PC-3 (cell line): ENCODE measurements around the gene SHANK3. TPM values are rescaled to one million over a fixed set of nuclear protein-coding genes. Genes with fewer than 3 reads are reported as not detected.
"Not testable (repeated sequence)": the region's sequence is repeated elsewhere in the genome, so short reads cannot be mapped to it uniquely, and the experiment has no call there.

Experiments
- ATAC-seq: fragments of 200-7000 bp; cut with Tn5 transposase; 2 replicates; pipeline ENCODE4 v1.9.1; 2020; ENCODE audit warnings: mild to moderate bottlenecking, moderate library complexity
- BruUV-seq: library from RNA; stranded (reverse); fragments of 400-500 nt; replicated peaks from 2 replicates; lab custom pipeline; 2021; lab: Mats Ljungman, UMichigan
- CTCF ChIA-PET: fragments of 300-600 bp; sonication (Branson Sonifier 250); formaldehyde crosslinking; loops from one replicate; lab custom pipeline; 2022; ENCODE audit warnings: antibody characterized with exemption; lab: Charles Lee
- POLR2A ChIA-PET: fragments of 300-600 bp; sonication (Branson Sonifier 250); formaldehyde crosslinking; loops from one replicate; lab custom pipeline; 2022; ENCODE audit warnings: antibody characterized with exemption; ENCODE audit not compliant: unreplicated experiment; lab: Charles Lee
- DNase-seq: peaks from one replicate; pipeline ENCODE4 v3.0.0-alpha.2; 2015
- H2AFZ ChIP-seq: fragments of 300-600 bp; sonication (generic); 2 replicates; pipeline ENCODE4 v1.6.0; 2016; ENCODE audit warnings: antibody characterized with exemption, low read length
- H3F3A ChIP-seq: fragments of 300-600 bp; sonication (generic); one replicate; pipeline ENCODE4 v1.6.0; 2017; ENCODE audit warnings: antibody characterized with exemption, low read length, control low read depth, mild to moderate bottlenecking; ENCODE audit not compliant: unreplicated experiment
- H3K27ac ChIP-seq: fragments of 300-600 bp; sonication (generic); 2 replicates; pipeline ENCODE4 v1.5.1; 2016; ENCODE audit warnings: mild to moderate bottlenecking, low read length
- H3K27me3 ChIP-seq: fragments of 300-600 bp; sonication (generic); 2 replicates; pipeline ENCODE4 v1.6.1; 2016; ENCODE audit warnings: low read length, mixed read lengths
- H3K36me3 ChIP-seq: fragments of 300-600 bp; sonication (generic); 2 replicates; pipeline ENCODE4 v1.6.1; 2016; ENCODE audit warnings: low read depth, mixed run types, low read length, mixed read lengths
- H3K4me1 ChIP-seq: fragments of 300-600 bp; sonication (generic); 2 replicates; pipeline ENCODE4 v1.5.1; 2016; ENCODE audit warnings: low read length; ENCODE audit not compliant: insufficient read depth
- H3K4me2 ChIP-seq: fragments of 300-600 bp; sonication (generic); 2 replicates; pipeline ENCODE4 v1.6.0; 2016; ENCODE audit warnings: low read length
- H3K4me3 ChIP-seq: fragments of 300-600 bp; sonication (generic); 2 replicates; pipeline ENCODE4 v1.5.1; 2016; ENCODE audit warnings: mild to moderate bottlenecking, low read length, mixed read lengths
- H3K79me2 ChIP-seq: fragments of 300-600 bp; sonication (generic); 2 replicates; pipeline ENCODE4 v1.6.1; 2017; ENCODE audit warnings: low read length, mixed read lengths
- H3K9ac ChIP-seq: fragments of 300-600 bp; sonication (generic); 2 replicates; pipeline ENCODE4 v1.6.0; 2016; ENCODE audit warnings: mild to moderate bottlenecking, low read length
- H3K9me2 ChIP-seq: fragments of 300-600 bp; sonication (generic); replicated peaks from 2 replicates; pipeline ENCODE4 v1.6.1; 2016; ENCODE audit warnings: mixed run types, low read length, mixed read lengths
- H3K9me3 ChIP-seq: fragments of 300-600 bp; sonication (generic); 2 replicates; pipeline ENCODE4 v1.6.1; 2016; ENCODE audit warnings: low read length, mixed read lengths
- H4K20me1 ChIP-seq: fragments of 300-600 bp; sonication (generic); 2 replicates; pipeline ENCODE4 v1.6.1; 2016; ENCODE audit warnings: low read length, mixed read lengths
- EZH2 ChIP-seq: fragments of 300-600 bp; sonication (generic); IDR thresholded peaks from one replicate; pipeline ENCODE4 v1.6.1; 2017; ENCODE audit warnings: antibody characterized with exemption, mild to moderate bottlenecking, low read length; ENCODE audit not compliant: unreplicated experiment
- EZH2phosphoT487 ChIP-seq: fragments of 300-600 bp; sonication (generic); IDR thresholded peaks from 2 replicates; pipeline ENCODE4 v1.6.1; 2018; ENCODE audit warnings: mild to moderate bottlenecking, antibody characterized with exemption, low read length, borderline replicate concordance
- intact Hi-C: fragments of 100-400 bp; cut with micrococcal nuclease; formaldehyde crosslinking; loops from 2 replicates; pipeline ENCODE4 v1.9.0; 2023
- total RNA-seq: library from RNA; depleted of rRNA; stranded (reverse); fragments of >200 nt; gene quantifications from 2 replicates; pipeline ENCODE4 v1.2.3, GENCODE V29; 2014
- TF ChIP-seq, protein P1 (sequence below): fragments of 300-600 bp; sonication (generic); conservative IDR thresholded peaks from 2 replicates; pipeline ENCODE4 v1.5.1; 2017; ENCODE audit warnings: antibody characterized with exemption, low read depth, mild to moderate bottlenecking, low read length

The SHANK3 gene
- total RNA-seq, 1 experiment from 2014 or later, result 3.7 TPM

DNA sequence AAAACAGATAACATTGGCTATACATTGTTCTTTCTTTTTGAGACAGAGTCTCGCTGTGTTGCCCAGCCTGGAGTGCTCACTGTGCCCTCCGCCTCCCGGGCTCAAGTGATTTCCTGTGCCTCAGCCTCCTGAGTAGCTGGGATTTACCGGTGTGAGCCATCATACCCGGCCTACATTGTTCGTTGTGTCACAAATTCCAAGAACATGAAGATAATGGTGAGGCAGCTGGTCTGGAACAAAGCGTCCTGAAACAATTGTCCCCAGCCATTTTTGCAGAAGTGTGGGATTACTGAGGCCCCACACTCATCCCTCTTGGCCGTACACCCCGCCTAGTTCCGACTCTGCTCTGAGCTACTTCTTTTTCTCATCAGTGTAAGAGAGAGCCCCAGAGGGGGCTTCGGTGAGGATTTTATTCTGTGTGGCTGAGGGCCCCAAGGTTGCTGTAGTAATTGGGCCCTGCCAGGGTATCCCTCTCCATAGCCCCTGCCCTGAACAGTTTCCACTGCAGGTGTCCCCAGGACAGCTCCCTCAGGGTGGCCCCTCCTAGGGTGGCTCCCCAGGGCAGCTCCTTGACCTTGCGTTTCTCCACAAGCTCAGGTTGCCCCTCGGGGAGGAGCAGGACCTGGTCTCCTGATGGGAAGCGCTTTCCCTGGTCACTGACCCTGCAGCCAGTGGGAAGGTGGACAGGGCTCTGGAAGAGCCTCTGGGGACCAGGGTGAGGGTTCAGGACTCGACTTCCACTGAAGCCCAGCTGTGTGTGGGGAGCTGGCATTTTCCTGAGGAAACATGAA, 31.6 kb upstream of the SHANK3 start:
- DNase-seq (no peak), ATAC-seq (no peak)
- H3K36me3 ChIP-seq, result no peaks in the 10 kb centered on the region
- no peak overlapping the region for H3K4me2 ChIP-seq
- H3K4me3 ChIP-seq, result no peak overlapping the region
- BruUV-seq, result no TSS peak
- H3K79me2 ChIP-seq, result no peaks in the 10 kb centered on the region
- ChIA-PET POLR2A (no interaction called here), CTCF (no interaction called here)
- H4K20me1 ChIP-seq, result no peaks in the 10 kb centered on the region
- peaks cover 25% of the 10 kb centered on the region for H3K27me3 ChIP-seq
- no peaks in the 10 kb centered on the region for H3K9me2 ChIP-seq
- H3K9me3 ChIP-seq, result no peaks in the 10 kb centered on the region
- no peak overlapping the region for H3K9ac ChIP-seq
- H3K27ac ChIP-seq, result no peak overlapping the region
- no peak for TF ChIP-seq EZH2
- no peak for TF ChIP-seq EZH2phosphoT487
- TF ChIP-seq, protein P1, sequence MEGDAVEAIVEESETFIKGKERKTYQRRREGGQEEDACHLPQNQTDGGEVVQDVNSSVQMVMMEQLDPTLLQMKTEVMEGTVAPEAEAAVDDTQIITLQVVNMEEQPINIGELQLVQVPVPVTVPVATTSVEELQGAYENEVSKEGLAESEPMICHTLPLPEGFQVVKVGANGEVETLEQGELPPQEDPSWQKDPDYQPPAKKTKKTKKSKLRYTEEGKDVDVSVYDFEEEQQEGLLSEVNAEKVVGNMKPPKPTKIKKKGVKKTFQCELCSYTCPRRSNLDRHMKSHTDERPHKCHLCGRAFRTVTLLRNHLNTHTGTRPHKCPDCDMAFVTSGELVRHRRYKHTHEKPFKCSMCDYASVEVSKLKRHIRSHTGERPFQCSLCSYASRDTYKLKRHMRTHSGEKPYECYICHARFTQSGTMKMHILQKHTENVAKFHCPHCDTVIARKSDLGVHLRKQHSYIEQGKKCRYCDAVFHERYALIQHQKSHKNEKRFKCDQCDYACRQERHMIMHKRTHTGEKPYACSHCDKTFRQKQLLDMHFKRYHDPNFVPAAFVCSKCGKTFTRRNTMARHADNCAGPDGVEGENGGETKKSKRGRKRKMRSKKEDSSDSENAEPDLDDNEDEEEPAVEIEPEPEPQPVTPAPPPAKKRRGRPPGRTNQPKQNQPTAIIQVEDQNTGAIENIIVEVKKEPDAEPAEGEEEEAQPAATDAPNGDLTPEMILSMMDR, result no peak
- H3K4me1 ChIP-seq, result no peaks in the 10 kb centered on the region
- intact Hi-C loops, result no loop called here
- H2AFZ ChIP-seq, result no peak overlapping the region
- H3F3A ChIP-seq, result no peaks in the 10 kb centered on the region

DNA sequence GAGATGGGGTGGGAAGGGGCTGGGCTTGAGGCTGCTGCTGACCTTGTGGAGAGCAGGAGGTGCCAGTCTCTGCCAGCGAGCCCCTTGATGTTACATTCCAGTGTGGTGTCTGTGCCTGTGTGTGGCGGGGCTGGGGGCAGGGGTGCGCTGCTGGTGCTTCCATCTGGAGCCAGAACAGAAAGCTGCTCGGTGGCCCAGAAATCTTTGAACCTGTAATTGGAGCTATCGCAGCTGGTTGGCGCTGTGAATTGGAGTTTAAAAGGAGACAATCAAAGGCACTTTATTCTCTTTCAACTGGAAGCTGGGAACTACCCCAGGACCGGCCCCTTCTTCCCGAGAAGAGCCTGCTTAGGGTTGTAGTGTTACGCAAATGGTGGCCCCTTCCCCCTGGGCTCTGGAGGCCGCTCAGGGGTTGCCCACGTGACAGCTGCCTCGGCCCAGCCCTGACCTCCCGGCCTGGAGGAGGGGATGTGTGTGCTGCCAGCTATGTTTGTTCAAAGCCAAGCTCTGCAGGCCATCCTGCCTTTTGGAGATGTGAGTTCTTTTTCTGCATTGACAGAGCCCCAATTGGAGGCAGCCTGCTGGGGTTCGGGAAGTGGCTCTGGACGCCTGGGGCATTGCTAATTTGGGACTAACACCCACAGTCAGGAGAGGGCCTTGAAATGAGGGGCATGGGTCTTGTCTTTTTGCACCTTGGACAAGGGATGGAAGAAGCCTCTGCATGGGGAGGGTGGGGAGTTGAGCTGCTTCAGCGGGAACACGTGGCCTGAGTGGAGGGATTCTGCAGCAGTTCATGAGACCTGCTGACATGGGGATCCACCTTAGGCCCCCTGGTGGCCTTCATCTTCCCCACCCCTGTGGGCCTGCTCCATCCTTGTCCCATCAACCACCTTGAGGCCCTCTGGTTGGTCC, 30.7 kb upstream of the SHANK3 start:
- H3F3A ChIP-seq, result no peaks in the 10 kb centered on the region
- intact Hi-C loops, result no loop called here
- H3K4me2 ChIP-seq, result no peak overlapping the region
- no peaks in the 10 kb centered on the region for H3K79me2 ChIP-seq
- no peaks in the 10 kb centered on the region for H3K4me1 ChIP-seq
- no peak overlapping the region for H3K9ac ChIP-seq
- no peak for ATAC-seq
- ChIA-PET CTCF (no interaction called here), POLR2A (no interaction called here)
- no peak overlapping the region for H3K27ac ChIP-seq
- H3K9me2 ChIP-seq, result no peaks in the 10 kb centered on the region
- no peaks in the 10 kb centered on the region for H3K9me3 ChIP-seq
- no peaks in the 10 kb centered on the region for H3K36me3 ChIP-seq
- H2AFZ ChIP-seq, result no peak overlapping the region
- H4K20me1 ChIP-seq, result no peaks in the 10 kb centered on the region
- no peak overlapping the region for H3K4me3 ChIP-seq
- peaks cover 25% of the 10 kb centered on the region for H3K27me3 ChIP-seq
- no TSS peak for BruUV-seq
- DNase-seq, result no peak
- TF ChIP-seq EZH2phosphoT487, result no peak
- TF ChIP-seq, protein P1, result no peak
- TF ChIP-seq EZH2, result no peak

DNA sequence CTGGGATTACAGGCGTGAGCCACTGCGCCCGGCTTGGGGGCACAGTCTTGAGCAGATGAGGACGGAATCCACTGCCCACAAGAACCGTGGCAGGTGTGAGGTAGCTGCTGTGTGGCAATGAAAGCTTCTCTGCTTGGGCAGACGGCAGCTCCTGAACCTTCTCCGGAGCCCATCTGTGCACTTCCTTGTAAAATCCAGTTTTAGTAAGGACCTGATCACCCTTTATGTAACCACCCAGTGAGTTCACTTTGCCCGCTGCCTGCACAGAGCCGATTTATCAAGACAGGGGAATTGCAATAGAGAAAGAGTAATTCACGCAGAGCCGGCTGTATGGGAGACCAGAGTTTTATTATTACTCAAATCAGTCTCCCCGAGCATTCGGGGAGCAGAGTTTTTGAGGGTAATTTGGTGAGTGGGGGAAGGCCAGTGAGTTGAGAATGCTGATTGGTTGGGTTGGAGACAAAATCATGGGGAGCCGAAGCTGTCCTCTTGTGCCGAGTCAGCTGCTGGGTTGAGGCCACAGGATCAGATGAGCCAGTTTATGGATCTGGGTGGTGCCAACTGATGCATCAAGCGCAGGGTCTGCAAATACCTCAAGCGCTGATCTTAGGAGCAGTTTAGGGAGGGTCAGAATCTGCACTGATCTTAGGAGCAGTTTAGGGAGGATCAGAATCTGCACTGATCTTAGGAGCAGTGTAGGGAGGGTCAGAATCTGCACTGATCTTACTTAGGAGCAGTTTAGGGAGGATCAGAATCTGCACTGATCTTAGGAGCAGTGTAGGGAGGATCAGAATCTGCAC, 29.4 kb upstream of the SHANK3 start:
- H3K4me3 ChIP-seq, H3K9ac ChIP-seq, POLR2A ChIA-PET, H2AFZ ChIP-seq, H3K4me2 ChIP-seq, CTCF ChIA-PET, H3K79me2 ChIP-seq, H3K4me1 ChIP-seq, ATAC-seq, H3K36me3 ChIP-seq, H3K27ac ChIP-seq, H3K9me3 ChIP-seq, H3F3A ChIP-seq, H3K9me2 ChIP-seq, BruUV-seq, H4K20me1 ChIP-seq, intact Hi-C loops, DNase-seq: not testable (repeated sequence)
- H3K27me3 ChIP-seq, result peaks cover 25% of the 10 kb centered on the region

DNA sequence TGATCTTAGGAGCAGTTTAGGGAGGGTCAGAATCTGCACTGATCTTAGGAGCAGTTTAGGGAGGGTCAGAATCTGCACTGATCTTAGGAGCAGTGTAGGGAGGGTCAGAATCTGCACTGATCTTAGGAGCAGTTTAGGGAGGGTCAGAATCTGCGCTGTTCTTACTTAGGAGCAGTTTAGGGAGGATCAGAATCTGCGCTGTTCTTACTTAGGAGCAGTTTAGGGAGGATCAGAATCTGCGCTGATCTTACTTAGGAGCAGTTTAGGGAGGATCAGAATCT, 28.9 kb upstream of the SHANK3 start:
- POLR2A ChIA-PET, H3K4me1 ChIP-seq, CTCF ChIA-PET: not testable (repeated sequence)

More for the DNA sequence above, 28.9 kb upstream of the SHANK3 start:
- H3K27me3 ChIP-seq, result peaks cover 25% of the 10 kb centered on the region
- DNase-seq, H3K9ac ChIP-seq, H3K4me2 ChIP-seq, intact Hi-C loops, H3K9me3 ChIP-seq, H3F3A ChIP-seq, BruUV-seq, ATAC-seq, H3K36me3 ChIP-seq, H3K4me3 ChIP-seq, H3K79me2 ChIP-seq, H3K9me2 ChIP-seq, H3K27ac ChIP-seq, H2AFZ ChIP-seq, H4K20me1 ChIP-seq: not testable (repeated sequence)
